DND-41 (cell line): ENCODE results near the gene MAST3.
A peak's percentile ranks its signal among the peaks of the same experiment; 100 is the strongest.

Source experiments
- ATAC-seq: fragments of 200-7000 bp; cut with Tn5 transposase; 3 replicates; pipeline ENCODE4 v1.9.1; 2021; ENCODE audit warnings: low read depth; ENCODE audit not compliant: insufficient read depth
- DNase-seq: peaks from one replicate; pipeline ENCODE4 v3.0.0-alpha.2; 2020
- H2AFZ ChIP-seq: 2 replicates; pipeline ENCODE4 v1.6.0; 2012; ENCODE audit warnings: low read depth, low read length
- H3K27ac ChIP-seq: 2 replicates; pipeline ENCODE4 v1.5.1; 2012; ENCODE audit warnings: low read length, inconsistent platforms
- H3K27me3 ChIP-seq: fragments of 200-600 bp; sonication (generic); 2 replicates; pipeline ENCODE4 v1.6.0; 2012; ENCODE audit warnings: low read length, mild to moderate bottlenecking, inconsistent platforms; ENCODE audit not compliant: insufficient read depth, poor library complexity
- H3K36me3 ChIP-seq: 2 replicates; pipeline ENCODE4 v1.5.1; 2012; ENCODE audit warnings: low read length, inconsistent platforms; ENCODE audit not compliant: insufficient read depth
- H3K4me1 ChIP-seq: 2 replicates; pipeline ENCODE4 v1.5.1; 2012; ENCODE audit warnings: mild to moderate bottlenecking, low read length; ENCODE audit not compliant: insufficient read depth
- H3K4me2 ChIP-seq: 2 replicates; pipeline ENCODE4 v1.6.0; 2012; ENCODE audit warnings: mild to moderate bottlenecking, moderate library complexity, low read length, inconsistent platforms; ENCODE audit not compliant: insufficient read depth
- H3K4me3 ChIP-seq, 2 experiments: fragments of 200-600 bp in 1 of 2; shearing (Covaris generic) in 1 of 2; 2 replicates each; pipeline ENCODE4 v1.5.1; 2012 to 2016; ENCODE audit warnings: inconsistent platforms in 2 of 2, low read length in 2 of 2, mild to moderate bottlenecking in 2 of 2, low read depth in 1 of 2, moderate library complexity in 1 of 2
- H3K79me2 ChIP-seq: 2 replicates; pipeline ENCODE4 v1.6.0; 2012; ENCODE audit warnings: low read length, inconsistent platforms; ENCODE audit not compliant: insufficient read depth
- H3K9ac ChIP-seq: 2 replicates; pipeline ENCODE4 v1.6.0; 2012; ENCODE audit warnings: low read depth, mild to moderate bottlenecking, inconsistent platforms, low read length, moderate library complexity
- H3K9me3 ChIP-seq: 2 replicates; pipeline ENCODE4 v1.5.1; 2012; ENCODE audit warnings: low read length, moderate library complexity, mild to moderate bottlenecking, inconsistent platforms; ENCODE audit not compliant: insufficient read depth, severe bottlenecking
- H4K20me1 ChIP-seq: 2 replicates; pipeline ENCODE4 v1.6.0; 2012; ENCODE audit warnings: low read length; ENCODE audit not compliant: insufficient read depth
- CTCF ChIP-seq: IDR thresholded peaks from 2 replicates; pipeline ENCODE4 v1.5.1; 2012; ENCODE audit warnings: borderline replicate concordance, low read length, moderate library complexity, mild to moderate bottlenecking; ENCODE audit not compliant: poor library complexity, severe bottlenecking; ENCODE audit errors: extremely low read depth
- EZH2 ChIP-seq: IDR thresholded peaks from 3 replicates; pipeline ENCODE4 v1.6.1; 2012; ENCODE audit warnings: borderline replicate concordance, low read depth, mild to moderate bottlenecking, moderate library complexity, low read length, inconsistent platforms; ENCODE audit not compliant: severe bottlenecking

MAST3 gene

GRCh38 chr19:18073197-18073596 lies 24.4 kb upstream of the MAST3 start:
- Histone ChIP-seq H3K36me3 (no peaks in the 10 kb centered on the region), H3K4me3 (no peak overlapping the region), H3K9ac (no peak overlapping the region), H3K4me1 (peaks cover 7% of the 10 kb centered on the region), H3K9me3 (no peaks in the 10 kb centered on the region), H3K4me2 (no peak overlapping the region), H3K27me3 (no peaks in the 10 kb centered on the region), H2AFZ (no peak overlapping the region), H3K27ac (peak overlapping the region; percentile 5; the same call in 1 of the 2 replicates), H3K79me2 (no peaks in the 10 kb centered on the region), H4K20me1 (no peaks in the 10 kb centered on the region)
- TF ChIP-seq EZH2: no peak
- no peak for TF ChIP-seq CTCF
- DNase-seq: peak; percentile 40
- peak; percentile 84 for ATAC-seq

DNA sequence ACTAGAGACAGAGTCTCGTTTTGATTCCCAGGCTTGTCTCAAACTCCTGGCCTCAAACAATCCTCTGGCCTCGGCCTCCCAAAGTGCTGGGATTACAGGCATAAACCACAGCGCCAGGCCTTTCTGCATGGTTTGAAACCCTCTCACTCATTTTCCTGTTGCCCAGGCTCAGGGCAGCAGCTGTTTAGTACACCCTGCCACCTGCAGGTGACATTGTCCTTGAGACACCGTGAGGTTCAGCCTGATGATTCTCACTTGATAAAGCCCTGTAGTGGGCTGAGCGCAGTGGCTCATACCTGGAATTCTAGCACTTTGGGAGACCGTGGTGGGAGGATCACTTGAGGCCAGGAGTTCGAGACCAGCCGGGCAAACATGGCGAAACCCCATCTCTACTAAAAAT lies 23.4 kb upstream of the MAST3 start:
- H3K27ac ChIP-seq: no peak overlapping the region
- no peak overlapping the region for H2AFZ ChIP-seq
- peaks cover 7% of the 10 kb centered on the region for H3K4me1 ChIP-seq
- no peaks in the 10 kb centered on the region for H3K27me3 ChIP-seq
- H4K20me1 ChIP-seq: no peaks in the 10 kb centered on the region
- H3K4me3 ChIP-seq: no peak overlapping the region
- TF ChIP-seq EZH2 (no peak), CTCF (peak; percentile 34)
- DNase-seq (no peak), ATAC-seq (no peak)
- no peaks in the 10 kb centered on the region for H3K36me3 ChIP-seq
- H3K9me3 ChIP-seq: no peaks in the 10 kb centered on the region
- H3K79me2 ChIP-seq: no peaks in the 10 kb centered on the region
- no peak overlapping the region for H3K4me2 ChIP-seq
- H3K9ac ChIP-seq: no peak overlapping the region

DNA sequence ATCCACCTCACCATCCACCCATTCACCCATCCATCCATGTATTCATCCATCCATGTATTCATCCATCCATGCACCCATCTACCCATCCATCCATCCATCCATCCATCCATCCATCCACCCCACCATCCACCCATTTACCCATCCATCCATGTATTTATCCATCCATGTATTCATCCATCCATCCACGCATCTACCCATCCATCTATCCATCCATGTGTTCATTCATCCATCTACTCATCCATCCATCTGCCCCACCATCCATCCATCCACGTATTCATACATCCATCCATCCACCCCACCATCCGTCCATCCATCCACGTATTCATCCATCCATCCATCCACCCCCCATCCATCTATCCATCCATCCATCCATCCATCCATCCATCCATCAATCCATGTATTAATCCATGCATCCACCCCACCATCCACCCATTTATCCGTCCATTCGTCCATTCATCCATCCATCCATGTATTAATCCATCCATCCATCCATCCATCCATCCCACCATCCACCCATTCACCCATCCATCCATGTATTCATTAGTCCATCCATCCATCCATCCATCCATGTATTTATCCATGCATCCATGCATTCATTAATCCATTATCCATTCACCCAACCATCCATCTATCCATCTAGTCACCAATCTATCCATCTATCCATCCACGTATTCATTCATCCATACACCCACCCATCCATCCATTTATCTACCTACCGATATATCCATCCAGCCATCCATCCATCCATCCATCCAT lies 13.5 kb upstream of the MAST3 start:
- Histone ChIP-seq H3K4me1 (peaks cover 15% of the 10 kb centered on the region), H3K36me3 (no peaks in the 10 kb centered on the region), H3K79me2 (no peaks in the 10 kb centered on the region), H2AFZ (no peak overlapping the region), H3K9me3 (no peaks in the 10 kb centered on the region), H3K27ac (no peak overlapping the region), H3K27me3 (no peaks in the 10 kb centered on the region), H3K4me2 (no peak overlapping the region), H3K4me3 (no peak overlapping the region), H4K20me1 (no peaks in the 10 kb centered on the region), H3K9ac (no peak overlapping the region)
- ATAC-seq: no peak
- no peak for DNase-seq
- TF ChIP-seq CTCF (no peak), EZH2 (no peak)
